Measurements from ENCODE around the gene MLXIPL. TPM values are rescaled to one million over a fixed set of nuclear protein-coding genes. Genes with fewer than 3 reads are reported as not detected.
"Not testable (repeated sequence)": the region's sequence is repeated elsewhere in the genome, so short reads cannot be mapped to it uniquely, and the experiment has no call there.

Gene MLXIPL
- total RNA-seq, 2 donors from 2014 or later = 39.7 to 58.0 TPM

DNA sequence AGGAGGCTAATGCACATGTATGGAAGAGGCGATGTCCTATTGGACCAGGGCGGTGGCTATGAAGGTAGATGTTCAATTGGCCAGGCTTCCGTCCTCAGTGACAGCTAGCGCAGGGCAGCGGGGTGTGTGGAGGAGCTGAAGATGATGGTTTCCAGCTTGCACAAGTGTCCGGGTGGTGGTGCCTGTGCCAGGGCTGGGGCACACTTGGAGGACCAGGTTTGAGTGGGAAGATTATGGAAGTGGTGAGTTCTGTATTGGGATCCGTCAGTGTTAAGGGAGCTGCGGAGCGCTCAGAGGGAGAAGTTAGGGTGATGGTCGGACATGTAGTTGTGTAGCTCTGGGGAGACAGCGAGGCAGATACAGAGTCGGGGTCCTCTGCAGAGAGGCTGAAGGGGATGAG lies 37.4 kb downstream of the MLXIPL start:
- Mint-ChIP-seq H3K9me3 (no peaks in the 10 kb centered on the region), H3K36me3 (ENCODE audit: low read depth) (no peaks in the 10 kb centered on the region), H3K27ac (no peak overlapping the region), H3K27me3 (ENCODE audit: insufficient read depth) (peaks cover 55% of the 10 kb centered on the region), H3K4me3 (no peak overlapping the region), H3K4me1 (no peaks in the 10 kb centered on the region)
- no peak for DNase-seq
- Histone ChIP-seq H3K9ac (ENCODE audit: extremely low read depth, low read length, poor library complexity, severe bottlenecking) (no peak overlapping the region), H3K36me3 (ENCODE audit: control insufficient read depth, insufficient read depth, low read length) (no peaks in the 10 kb centered on the region), H3K4me1 (ENCODE audit: control insufficient read depth, insufficient read depth, low read length) (no peaks in the 10 kb centered on the region), H3K27ac (ENCODE audit: low read depth, low read length) (no peak overlapping the region), H3K27me3 (ENCODE audit: control insufficient read depth, insufficient read depth, low read length, poor library complexity, severe bottlenecking) (peaks cover 3% of the 10 kb centered on the region), H3K9me3 (ENCODE audit: control insufficient read depth, low read length) (no peaks in the 10 kb centered on the region), H3K4me3 (ENCODE audit: low read length) (no peak overlapping the region)
- TF ChIP-seq, protein P1, sequence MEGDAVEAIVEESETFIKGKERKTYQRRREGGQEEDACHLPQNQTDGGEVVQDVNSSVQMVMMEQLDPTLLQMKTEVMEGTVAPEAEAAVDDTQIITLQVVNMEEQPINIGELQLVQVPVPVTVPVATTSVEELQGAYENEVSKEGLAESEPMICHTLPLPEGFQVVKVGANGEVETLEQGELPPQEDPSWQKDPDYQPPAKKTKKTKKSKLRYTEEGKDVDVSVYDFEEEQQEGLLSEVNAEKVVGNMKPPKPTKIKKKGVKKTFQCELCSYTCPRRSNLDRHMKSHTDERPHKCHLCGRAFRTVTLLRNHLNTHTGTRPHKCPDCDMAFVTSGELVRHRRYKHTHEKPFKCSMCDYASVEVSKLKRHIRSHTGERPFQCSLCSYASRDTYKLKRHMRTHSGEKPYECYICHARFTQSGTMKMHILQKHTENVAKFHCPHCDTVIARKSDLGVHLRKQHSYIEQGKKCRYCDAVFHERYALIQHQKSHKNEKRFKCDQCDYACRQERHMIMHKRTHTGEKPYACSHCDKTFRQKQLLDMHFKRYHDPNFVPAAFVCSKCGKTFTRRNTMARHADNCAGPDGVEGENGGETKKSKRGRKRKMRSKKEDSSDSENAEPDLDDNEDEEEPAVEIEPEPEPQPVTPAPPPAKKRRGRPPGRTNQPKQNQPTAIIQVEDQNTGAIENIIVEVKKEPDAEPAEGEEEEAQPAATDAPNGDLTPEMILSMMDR (conservative IDR thresholded peaks at IDR 0.05) = no peak
- WGBS, 2 experiments (ENCODE audit: insufficient coverage in 1 of 2, insufficient read length in 1 of 2) = 92 to 95% methylated on average over 8 to 12 of the region's 12 CpGs

DNA sequence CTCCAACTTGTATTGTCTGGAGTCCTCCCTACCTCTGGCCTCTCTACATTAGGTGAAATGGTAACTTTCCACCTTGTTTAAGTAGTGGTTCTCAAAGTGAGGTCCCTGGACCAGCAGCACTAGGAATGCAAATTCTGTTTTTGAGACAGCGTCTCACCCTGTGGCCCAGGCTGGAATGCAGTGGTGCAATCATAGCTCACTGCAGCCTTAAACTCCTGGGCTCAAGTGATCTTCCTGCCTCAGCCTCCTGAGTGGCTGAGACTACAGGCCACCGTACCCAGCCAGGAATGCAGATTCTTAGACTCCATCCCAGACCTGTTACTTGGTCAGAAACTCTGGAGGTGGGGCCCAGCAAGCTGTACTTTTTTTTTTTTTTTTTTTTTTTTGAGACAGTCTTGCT lies 39.1 kb downstream of the MLXIPL start:
- H3K27ac ChIP-seq (ENCODE audit: low read depth, low read length) = no peak overlapping the region
- Mint-ChIP-seq H3K4me1 (no peaks in the 10 kb centered on the region), H3K4me3 (no peak overlapping the region), H3K27me3 (ENCODE audit: insufficient read depth) (peaks cover 64% of the 10 kb centered on the region), H3K9me3 (no peaks in the 10 kb centered on the region), H3K27ac (no peak overlapping the region), H3K36me3 (ENCODE audit: low read depth) (no peaks in the 10 kb centered on the region)
- peaks cover 9% of the 10 kb centered on the region for H3K27me3 ChIP-seq (ENCODE audit: control insufficient read depth, insufficient read depth, low read length, poor library complexity, severe bottlenecking)
- no peak for DNase-seq
- TF ChIP-seq, protein P1 (conservative IDR thresholded peaks at IDR 0.05) = no peak
- no peaks in the 10 kb centered on the region for H3K9me3 ChIP-seq (ENCODE audit: control insufficient read depth, low read length)
- H3K4me1 ChIP-seq (ENCODE audit: control insufficient read depth, insufficient read depth, low read length) = no peaks in the 10 kb centered on the region
- no peak overlapping the region for H3K4me3 ChIP-seq (ENCODE audit: low read length)
- 77% methylated on average over 2 of the region's 2 CpGs; no CpG with 5 or more reads in 1 of the 2 experiments for WGBS, 2 experiments (ENCODE audit: insufficient coverage in 1 of 2, insufficient read length in 1 of 2)
- H3K36me3 ChIP-seq (ENCODE audit: control insufficient read depth, insufficient read depth, low read length) = no peaks in the 10 kb centered on the region
- H3K9ac ChIP-seq (ENCODE audit: extremely low read depth, low read length, poor library complexity, severe bottlenecking) = no peak overlapping the region

DNA sequence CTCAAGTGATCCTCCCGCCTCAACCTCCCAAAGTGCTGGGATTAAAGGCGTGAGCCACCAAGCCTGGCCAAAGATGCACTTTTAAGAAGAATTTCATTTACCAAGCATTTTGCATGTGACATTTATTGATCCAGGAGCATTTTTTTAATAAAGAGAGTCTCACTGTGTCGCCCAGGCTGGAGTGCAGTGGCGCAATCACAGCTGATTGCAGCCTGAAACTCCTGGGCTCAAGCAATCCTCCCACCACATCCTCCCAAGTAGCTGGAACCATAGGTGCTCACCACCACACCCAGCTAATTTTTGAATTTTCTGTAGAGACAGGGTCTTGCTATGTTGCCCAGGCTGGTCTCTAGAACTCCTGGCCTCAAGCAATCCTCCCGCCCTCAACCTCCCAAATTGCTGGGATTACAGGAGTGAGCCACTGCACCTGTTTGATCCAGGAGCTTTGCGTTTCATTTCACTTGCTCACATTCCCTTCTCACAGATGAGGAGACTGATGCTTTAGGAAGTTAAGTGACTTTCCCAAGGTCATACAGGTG lies 41.6 kb downstream of the MLXIPL start:
- Mint-ChIP-seq H3K36me3 (ENCODE audit: low read depth) (no peaks in the 10 kb centered on the region), H3K9me3 (no peaks in the 10 kb centered on the region), H3K27me3 (ENCODE audit: insufficient read depth) (peaks cover 68% of the 10 kb centered on the region), H3K4me3 (no peak overlapping the region), H3K27ac (no peak overlapping the region), H3K4me1 (peaks cover 2% of the 10 kb centered on the region)
- H3K9ac ChIP-seq (ENCODE audit: extremely low read depth, low read length, poor library complexity, severe bottlenecking) = no peak overlapping the region
- TF ChIP-seq, protein P1 (conservative IDR thresholded peaks at IDR 0.05) = no peak
- no peak overlapping the region for H3K27ac ChIP-seq (ENCODE audit: low read depth, low read length)
- no peaks in the 10 kb centered on the region for H3K4me1 ChIP-seq (ENCODE audit: control insufficient read depth, insufficient read depth, low read length)
- 89 to 91% methylated on average over 6 of the region's 6 CpGs for WGBS, 2 experiments (ENCODE audit: insufficient coverage in 1 of 2, insufficient read length in 1 of 2)
- no peaks in the 10 kb centered on the region for H3K9me3 ChIP-seq (ENCODE audit: control insufficient read depth, low read length)
- H3K27me3 ChIP-seq (ENCODE audit: control insufficient read depth, insufficient read depth, low read length, poor library complexity, severe bottlenecking) = peaks cover 9% of the 10 kb centered on the region
- no peak for DNase-seq
- no peaks in the 10 kb centered on the region for H3K36me3 ChIP-seq (ENCODE audit: control insufficient read depth, insufficient read depth, low read length)
- H3K4me3 ChIP-seq (ENCODE audit: low read length) = no peak overlapping the region

DNA sequence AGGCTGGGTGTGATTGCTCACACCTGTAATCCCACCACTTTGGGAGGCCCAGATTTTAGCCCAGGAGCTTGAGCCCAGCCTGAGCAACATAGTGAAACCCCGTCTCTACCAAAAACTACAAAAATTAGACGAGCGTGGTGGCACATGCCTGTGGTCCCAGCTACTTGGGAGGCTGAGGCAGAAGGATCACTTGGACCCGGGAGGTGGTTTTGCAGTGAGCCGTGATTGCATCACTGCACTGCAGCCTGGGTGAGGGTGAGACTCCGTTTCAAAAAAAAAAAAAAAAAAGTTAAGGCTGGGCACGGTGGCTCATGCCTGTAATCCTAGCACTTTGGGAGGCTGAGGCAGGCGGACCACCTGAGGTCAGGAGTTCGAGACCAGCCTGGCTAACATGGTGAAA lies 43.3 kb downstream of the MLXIPL start:
- not testable (repeated sequence) for DNase-seq; H3K36me3 Mint-ChIP-seq (ENCODE audit: low read depth); H3K4me3 ChIP-seq (ENCODE audit: low read length); H3K27me3 ChIP-seq (ENCODE audit: control insufficient read depth, insufficient read depth, low read length, poor library complexity, severe bottlenecking); H3K36me3 ChIP-seq (ENCODE audit: control insufficient read depth, insufficient read depth, low read length); H3K4me3 Mint-ChIP-seq; H3K9ac ChIP-seq (ENCODE audit: extremely low read depth, low read length, poor library complexity, severe bottlenecking); H3K27ac ChIP-seq (ENCODE audit: low read depth, low read length); H3K4me1 Mint-ChIP-seq; H3K27ac Mint-ChIP-seq; H3K9me3 ChIP-seq (ENCODE audit: control insufficient read depth, low read length); H3K9me3 Mint-ChIP-seq; H3K4me1 ChIP-seq (ENCODE audit: control insufficient read depth, insufficient read depth, low read length)
- H3K27me3 Mint-ChIP-seq (ENCODE audit: insufficient read depth) = peaks cover 53% of the 10 kb centered on the region
- 88 to 92% methylated on average over 8 to 9 of the region's 9 CpGs for WGBS, 2 experiments (ENCODE audit: insufficient coverage in 1 of 2, insufficient read length in 1 of 2)
